Activated T-cell treated with anti-CD3 and anti-CD28 coated beads, Interleukin-2, amount 50 U/mL, for 48 hours (primary cell): ENCODE results near the gene KIAA0930.
A peak's percentile ranks its signal among the peaks of the same experiment; 100 is the strongest.
"Not testable (repeated sequence)": the region's sequence is repeated elsewhere in the genome, so short reads cannot be mapped to it uniquely, and the experiment has no call there.

Experiments used
- DNase-seq, 2 experiments: peaks; one replicate each; pipeline ENCODE4 v3.0.0-alpha.2; 2020

KIAA0930 gene

GRCh38 chr22:45262195-45262930, 21.7 kb upstream of the KIAA0930 start:
- DNase-seq = no peak

GRCh38 chr22:45261407-45262088, 20.9 kb upstream of the KIAA0930 start:
- no peak for DNase-seq

- not testable (repeated sequence) for DNase-seq
Observed at GRCh38 chr22:45260395-45260759, 19.7 kb upstream of the KIAA0930 start.

- no peak for DNase-seq
Observed at GRCh38 chr22:45259754-45260394, 19.2 kb upstream of the KIAA0930 start.

GRCh38 chr22:45257941-45258340, 17.2 kb upstream of the KIAA0930 start:
- DNase-seq = not testable (repeated sequence)

- DNase-seq = peak; percentile 48 to 49
Observed at GRCh38 chr22:45254789-45255278, 14.1 kb upstream of the KIAA0930 start.

- DNase-seq = peak in 1 of 2 experiments; percentile 27
Observed at GRCh38 chr22:45254388-45254787, 13.7 kb upstream of the KIAA0930 start.

- no peak for DNase-seq
Observed at GRCh38 chr22:45253039-45253641, 12.4 kb upstream of the KIAA0930 start.

GRCh38 chr22:45251825-45252224, 11.1 kb upstream of the KIAA0930 start:
- no peak for DNase-seq

GRCh38 chr22:45248832-45249561, 8.3 kb upstream of the KIAA0930 start:
- DNase-seq = no peak

GRCh38 chr22:45246060-45246985, 5.6 kb upstream of the KIAA0930 start:
- no peak for DNase-seq

GRCh38 chr22:45244916-45245315, 4.2 kb upstream of the KIAA0930 start:
- no peak for DNase-seq

GRCh38 chr22:45242778-45243191, 2.1 kb upstream of the KIAA0930 start:
- DNase-seq = no peak

- DNase-seq = peak; percentile 60 to 63
Observed at GRCh38 chr22:45240104-45240809, 437 bp downstream of the KIAA0930 start.

GRCh38 chr22:45239681-45240051, 1.0 kb downstream of the KIAA0930 start:
- DNase-seq = no peak

- DNase-seq = no peak
Observed at GRCh38 chr22:45238957-45239680, 1.6 kb downstream of the KIAA0930 start.

- no peak for DNase-seq
Observed at GRCh38 chr22:45238076-45238956, 2.4 kb downstream of the KIAA0930 start.

GRCh38 chr22:45237065-45237990, 3.4 kb downstream of the KIAA0930 start:
- DNase-seq = no peak
